Glomerular visceral epithelial cell (primary cell): ENCODE results near the gene NHEJ1.
A peak's percentile ranks its signal among the peaks of the same experiment; 100 is the strongest.

Source experiments
- DNase-seq: peaks from one replicate; pipeline ENCODE4 v3.0.0-alpha.2; 2016; ENCODE audit errors: extremely low spot score

Gene NHEJ1

GRCh38 chr2:219087848-219088247 is 72.8 kb downstream of the NHEJ1 start:
- DNase-seq: no peak

- no peak for DNase-seq
These were observed 73.3 kb downstream of the NHEJ1 start for GRCh38 chr2:219087361-219087760.

GRCh38 chr2:219086196-219086595 is 74.4 kb downstream of the NHEJ1 start:
- no peak for DNase-seq

- DNase-seq: no peak
These were observed 75.8 kb downstream of the NHEJ1 start for GRCh38 chr2:219084791-219085190.

- no peak for DNase-seq
These were observed 78.2 kb downstream of the NHEJ1 start for GRCh38 chr2:219082332-219082958.

- no peak for DNase-seq
These were observed 78.8 kb downstream of the NHEJ1 start for GRCh38 chr2:219081701-219082331.

GRCh38 chr2:219081096-219081495 is 79.5 kb downstream of the NHEJ1 start:
- no peak for DNase-seq

- DNase-seq: peak; percentile 45
These were observed 81.2 kb downstream of the NHEJ1 start for GRCh38 chr2:219079417-219079816.

GRCh38 chr2:219078951-219079350 is 81.7 kb downstream of the NHEJ1 start:
- DNase-seq: no peak

- DNase-seq: no peak
These were observed 82.5 kb downstream of the NHEJ1 start for GRCh38 chr2:219078126-219078525.

- no peak for DNase-seq
These were observed 84.4 kb downstream of the NHEJ1 start for GRCh38 chr2:219076253-219076652.

GRCh38 chr2:219073413-219074129 is 87.0 kb downstream of the NHEJ1 start:
- DNase-seq: peak; percentile 63

- no peak for DNase-seq
These were observed 87.8 kb downstream of the NHEJ1 start for GRCh38 chr2:219072741-219073250.

- DNase-seq: peak; percentile 24
These were observed 89.3 kb downstream of the NHEJ1 start for GRCh38 chr2:219071131-219071816.

GRCh38 chr2:219065484-219065883 is 95.1 kb downstream of the NHEJ1 start:
- DNase-seq: no peak

- no peak for DNase-seq
These were observed 98.5 kb downstream of the NHEJ1 start for GRCh38 chr2:219062081-219062480.

GRCh38 chr2:219060821-219061791 is 99.5 kb downstream of the NHEJ1 start, which contains the start of gene IHH:
IHH (minus strand) TSS chr2:219060921; CDS start chr2:219060467, 454 bp downstream.
- peak; percentile 18 for DNase-seq

GRCh38 chr2:219059725-219060682 is 100.6 kb downstream of the NHEJ1 start:
- no peak for DNase-seq

GRCh38 chr2:219059375-219059724 is 101.3 kb downstream of the NHEJ1 start:
- DNase-seq: no peak
